HuH-7 (cell line): Measurements from ENCODE around the gene MMP11.

ENCODE experiments used
- DNase-seq: peaks from one replicate; pipeline ENCODE4 v3.0.0; 2011; ENCODE audit warnings: low spot score

MMP11 gene

GRCh38 chr22:23831781-23832180 is 59.1 kb downstream of the MMP11 start:
- DNase-seq = no peak

GRCh38 chr22:23832226-23833016 is 59.8 kb downstream of the MMP11 start:
- no peak for DNase-seq

DNA sequence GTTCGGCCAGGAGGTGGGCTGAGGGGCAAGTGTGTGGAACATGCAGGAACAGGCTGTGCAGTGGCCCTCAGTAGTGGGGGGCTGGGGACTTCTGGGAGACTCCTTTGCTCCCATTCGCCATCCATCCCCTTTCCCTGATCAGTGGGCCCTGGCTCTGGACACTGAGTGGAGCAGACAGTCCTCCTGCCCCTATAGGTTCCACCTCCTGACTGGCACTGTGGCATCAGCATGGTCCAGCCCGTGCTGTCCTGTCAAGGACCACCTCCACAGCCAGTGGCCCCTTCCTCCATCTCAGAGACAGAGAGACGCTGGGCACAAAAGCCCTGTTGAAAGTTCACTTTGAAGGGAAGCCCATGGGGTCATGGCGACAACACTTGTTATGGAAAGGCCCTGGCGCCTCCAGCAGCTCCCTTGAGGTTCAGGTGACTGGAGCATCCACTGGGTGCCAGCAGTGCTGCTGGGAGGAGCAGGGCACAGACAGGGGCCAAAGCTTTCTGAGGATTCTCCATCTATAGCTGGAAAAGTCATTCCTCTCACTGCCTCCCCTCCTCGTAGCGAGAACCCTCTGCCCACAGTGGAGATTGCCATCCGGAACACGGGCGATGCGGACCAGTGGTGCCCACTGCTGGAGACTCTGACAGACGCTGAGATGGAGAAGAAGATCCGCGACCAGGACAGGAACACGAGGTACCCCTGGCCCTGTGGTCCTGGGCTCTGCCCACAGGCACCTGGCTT is 60.5 kb downstream of the MMP11 start:
- DNase-seq = no peak
